Type B pancreatic cell (in vitro differentiated cells): ENCODE measurements around the gene PITRM1. TPM values are rescaled to one million over a fixed set of nuclear protein-coding genes. Genes with fewer than 3 reads are reported as not detected.

ENCODE experiments used
- DNase-seq: peaks from one replicate; pipeline ENCODE4 v3.0.0; 2021; ENCODE audit warnings: mixed read lengths; ENCODE audit not compliant: unreplicated experiment; ENCODE audit errors: extremely low spot score
- H3K27ac Mint-ChIP-seq: 2 replicates; pipeline ENCODE4 v1.8.0; 2021; ENCODE audit warnings: mild to moderate bottlenecking, mixed read lengths
- H3K27me3 Mint-ChIP-seq: 2 replicates; pipeline ENCODE4 v1.8.0; 2021; ENCODE audit warnings: mixed read lengths
- H3K36me3 Mint-ChIP-seq: 2 replicates; pipeline ENCODE4 v1.8.0; 2021; ENCODE audit warnings: mixed read lengths
- H3K4me1 Mint-ChIP-seq: one replicate; pipeline ENCODE4 v1.8.0; 2021; ENCODE audit warnings: mixed read lengths; ENCODE audit not compliant: unreplicated experiment
- H3K4me3 Mint-ChIP-seq: 2 replicates; pipeline ENCODE4 v1.8.0; 2021; ENCODE audit warnings: mild to moderate bottlenecking, mixed read lengths
- H3K9me3 Mint-ChIP-seq: 2 replicates; pipeline ENCODE4 v1.8.0; 2021; ENCODE audit warnings: mixed read lengths
- CTCF ChIP-seq: fragments of 200-600 bp; sonication (generic); conservative IDR thresholded peaks from 2 replicates; pipeline ENCODE4 v1.5.0; 2021; ENCODE audit warnings: antibody characterized with exemption, mild to moderate bottlenecking
- total RNA-seq: library from RNA; stranded (reverse); gene quantifications from 2 replicates; pipeline ENCODE4 v1.2.1, GENCODE V29; 2021; ENCODE audit warnings: low replicate concordance

Gene PITRM1
- total RNA-seq, 1 donor from 2014 or later: 62.3 TPM

GRCh38 chr10:3100093-3100792 lies 72.3 kb downstream of the PITRM1 start:
- no peak overlapping the region for H3K4me3 Mint-ChIP-seq
- peaks cover 26% of the 10 kb centered on the region for H3K36me3 Mint-ChIP-seq
- TF ChIP-seq CTCF: no peak
- no peak for DNase-seq
- no peaks in the 10 kb centered on the region for H3K4me1 Mint-ChIP-seq
- H3K27ac Mint-ChIP-seq: no peak overlapping the region
- no peaks in the 10 kb centered on the region for H3K9me3 Mint-ChIP-seq
- no peaks in the 10 kb centered on the region for H3K27me3 Mint-ChIP-seq

GRCh38 chr10:3099291-3100092 lies 73.1 kb downstream of the PITRM1 start:
- H3K4me3 Mint-ChIP-seq: no peak overlapping the region
- no peak for TF ChIP-seq CTCF
- no peaks in the 10 kb centered on the region for H3K9me3 Mint-ChIP-seq
- peaks cover 4% of the 10 kb centered on the region for H3K4me1 Mint-ChIP-seq
- no peak for DNase-seq
- no peaks in the 10 kb centered on the region for H3K27me3 Mint-ChIP-seq
- no peak overlapping the region for H3K27ac Mint-ChIP-seq
- peaks cover 29% of the 10 kb centered on the region for H3K36me3 Mint-ChIP-seq

GRCh38 chr10:3098689-3099088 lies 73.9 kb downstream of the PITRM1 start:
- H3K27me3 Mint-ChIP-seq: no peaks in the 10 kb centered on the region
- DNase-seq: no peak
- no peaks in the 10 kb centered on the region for H3K9me3 Mint-ChIP-seq
- H3K27ac Mint-ChIP-seq: no peak overlapping the region
- peaks cover 12% of the 10 kb centered on the region for H3K4me1 Mint-ChIP-seq
- peaks cover 30% of the 10 kb centered on the region for H3K36me3 Mint-ChIP-seq
- H3K4me3 Mint-ChIP-seq: no peak overlapping the region
- TF ChIP-seq CTCF: no peak

- Mint-ChIP-seq H3K4me1 (peaks cover 12% of the 10 kb centered on the region), H3K4me3 (no peak overlapping the region), H3K36me3 (peaks cover 27% of the 10 kb centered on the region), H3K27ac (no peak overlapping the region), H3K27me3 (no peaks in the 10 kb centered on the region), H3K9me3 (no peaks in the 10 kb centered on the region)
- TF ChIP-seq CTCF: no peak
- DNase-seq: no peak
These were observed 75.4 kb downstream of the PITRM1 start for GRCh38 chr10:3097160-3097559.

GRCh38 chr10:3096149-3096548 lies 76.4 kb downstream of the PITRM1 start:
- Mint-ChIP-seq H3K36me3 (peaks cover 21% of the 10 kb centered on the region), H3K4me1 (peaks cover 15% of the 10 kb centered on the region), H3K9me3 (no peaks in the 10 kb centered on the region), H3K27ac (no peak overlapping the region), H3K4me3 (no peak overlapping the region), H3K27me3 (no peaks in the 10 kb centered on the region)
- no peak for TF ChIP-seq CTCF
- no peak for DNase-seq
